ENCODE results near the gene GALNT14. TPM values are rescaled to one million over a fixed set of nuclear protein-coding genes. Genes with fewer than 3 reads are reported as not detected.

GALNT14 gene
- polyA plus RNA-seq, 1 experiment = 0.07 TPM

- Histone ChIP-seq H3K4me3 (ENCODE audit: low read depth, low read length) (no peak overlapping the region), H3K27ac (ENCODE audit: low read depth, low read length) (no peak overlapping the region), H3K9me3 (ENCODE audit: control insufficient read depth, insufficient read depth, low read length) (no peaks in the 10 kb centered on the region), H3K27me3 (ENCODE audit: control insufficient read depth, insufficient read depth, low read length) (no peaks in the 10 kb centered on the region)
- no peak for TF ChIP-seq CTCF (IDR thresholded peaks at IDR 0.05; ENCODE audit: low read depth, low read length)
- CTCF ChIA-PET = no interaction called here
- DNase-seq (ENCODE audit: low read depth, low spot score) = no peak
- POLR2A ChIA-PET = no interaction called here
Measured at GRCh38 chr2:30866974-30867373, 271.3 kb downstream of the GALNT14 start.

- no peaks in the 10 kb centered on the region for H3K9me3 ChIP-seq (ENCODE audit: control insufficient read depth, insufficient read depth, low read length)
- TF ChIP-seq CTCF (IDR thresholded peaks at IDR 0.05; ENCODE audit: low read depth, low read length) = no peak
- H3K27me3 ChIP-seq (ENCODE audit: control insufficient read depth, insufficient read depth, low read length) = no peaks in the 10 kb centered on the region
- no peak overlapping the region for H3K4me3 ChIP-seq (ENCODE audit: low read depth, low read length)
- POLR2A ChIA-PET = no interaction called here
- CTCF ChIA-PET = no interaction called here
- H3K27ac ChIP-seq (ENCODE audit: low read depth, low read length) = no peak overlapping the region
- no peak for DNase-seq (ENCODE audit: low read depth, low spot score)
Measured at GRCh38 chr2:30865892-30866681, 272.2 kb downstream of the GALNT14 start.

- ChIA-PET POLR2A (no interaction called here), CTCF (interaction anchor here (1.2 kb wide), 1 partner anchor 151 kb away, joined by 4 read pairs; no protein-coding TSS in a partner anchor)
- Histone ChIP-seq H3K27me3 (ENCODE audit: control insufficient read depth, insufficient read depth, low read length) (no peaks in the 10 kb centered on the region), H3K27ac (ENCODE audit: low read depth, low read length) (no peak overlapping the region), H3K9me3 (ENCODE audit: control insufficient read depth, insufficient read depth, low read length) (no peaks in the 10 kb centered on the region), H3K4me3 (ENCODE audit: low read depth, low read length) (no peak overlapping the region)
- DNase-seq (ENCODE audit: low read depth, low spot score) = no peak
- TF ChIP-seq CTCF (IDR thresholded peaks at IDR 0.05; ENCODE audit: low read depth, low read length) = no peak
Measured at GRCh38 chr2:30865243-30865642, 273.0 kb downstream of the GALNT14 start.

- peak; percentile 69 for TF ChIP-seq CTCF (IDR thresholded peaks at IDR 0.05; ENCODE audit: low read depth, low read length)
- DNase-seq (ENCODE audit: low read depth, low spot score) = peak; percentile 24
- POLR2A ChIA-PET = no interaction called here
- Histone ChIP-seq H3K27me3 (ENCODE audit: control insufficient read depth, insufficient read depth, low read length) (no peaks in the 10 kb centered on the region), H3K9me3 (ENCODE audit: control insufficient read depth, insufficient read depth, low read length) (no peaks in the 10 kb centered on the region), H3K4me3 (ENCODE audit: low read depth, low read length) (no peak overlapping the region), H3K27ac (ENCODE audit: low read depth, low read length) (no peak overlapping the region)
- CTCF ChIA-PET = interaction anchor here (0.6 to 4.2 kb wide), 14 partner anchors 10 to 697 kb away, joined by 3 to 29 read pairs (median 4); no protein-coding TSS in a partner anchor
Measured at GRCh38 chr2:30862054-30862651, 276.1 kb downstream of the GALNT14 start.

- no peak overlapping the region for H3K4me3 ChIP-seq (ENCODE audit: low read depth, low read length)
- H3K27ac ChIP-seq (ENCODE audit: low read depth, low read length) = no peak overlapping the region
- TF ChIP-seq CTCF (IDR thresholded peaks at IDR 0.05; ENCODE audit: low read depth, low read length) = no peak
- ChIA-PET POLR2A (no interaction called here), CTCF (interaction anchor here (1.2 to 4.2 kb wide), 6 partner anchors 145 to 696 kb away, joined by 3 to 29 read pairs (median 10); no protein-coding TSS in a partner anchor)
- H3K27me3 ChIP-seq (ENCODE audit: control insufficient read depth, insufficient read depth, low read length) = no peaks in the 10 kb centered on the region
- no peaks in the 10 kb centered on the region for H3K9me3 ChIP-seq (ENCODE audit: control insufficient read depth, insufficient read depth, low read length)
- DNase-seq (ENCODE audit: low read depth, low spot score) = no peak
Measured at GRCh38 chr2:30860726-30861125, 277.5 kb downstream of the GALNT14 start.
